MCF 10A (cell line): ENCODE results near the gene WDFY2. TPM values are rescaled to one million over a fixed set of nuclear protein-coding genes. Genes with fewer than 3 reads are reported as not detected.

Source experiments
- BruUV-seq: library from RNA; stranded (reverse); fragments of 400-500 nt; replicated peaks from 2 replicates; lab custom pipeline; 2021; lab: Mats Ljungman, UMichigan
- CTCF ChIA-PET: fragments of 300-600 bp; sonication (Branson Sonifier 250); formaldehyde crosslinking; extraction: SDS; loops from one replicate; lab custom pipeline; 2021; ENCODE audit warnings: antibody characterized with exemption, inconsistent platforms; lab: Yijun Ruan, JAX
- POLR2A ChIA-PET: fragments of 300-600, 350-650 bp; sonication (Branson Sonifier 250); formaldehyde crosslinking; extraction: SDS; loops from one replicate; lab custom pipeline; 2020; ENCODE audit warnings: antibody characterized with exemption, inconsistent platforms; lab: Yijun Ruan, JAX
- DNase-seq: peaks from one replicate; pipeline ENCODE4 v3.0.0-alpha.2; 2018; ENCODE audit not compliant: unreplicated experiment
- H3K27ac Mint-ChIP-seq: one replicate; pipeline ENCODE4 v1.8.0; 2022; ENCODE audit warnings: mild to moderate bottlenecking, low read depth, mixed read lengths; ENCODE audit not compliant: unreplicated experiment
- H3K27me3 Mint-ChIP-seq: one replicate; pipeline ENCODE4 v1.8.0; 2022; ENCODE audit warnings: mixed read lengths; ENCODE audit not compliant: insufficient read depth, unreplicated experiment
- H3K36me3 Mint-ChIP-seq: one replicate; pipeline ENCODE4 v1.8.0; 2022; ENCODE audit warnings: mild to moderate bottlenecking, moderate library complexity, mixed read lengths; ENCODE audit not compliant: insufficient read depth, unreplicated experiment
- H3K4me1 Mint-ChIP-seq: one replicate; pipeline ENCODE4 v1.8.0; 2022; ENCODE audit warnings: mixed read lengths; ENCODE audit not compliant: insufficient read depth, unreplicated experiment
- H3K4me3 Mint-ChIP-seq: one replicate; pipeline ENCODE4 v1.8.0; 2022; ENCODE audit warnings: mild to moderate bottlenecking, moderate library complexity, mixed read lengths; ENCODE audit not compliant: unreplicated experiment
- H3K9me3 Mint-ChIP-seq: one replicate; pipeline ENCODE4 v1.8.0; 2022; ENCODE audit warnings: mixed read lengths; ENCODE audit not compliant: unreplicated experiment
- intact Hi-C: fragments of 100-400 bp; cut with micrococcal nuclease; formaldehyde crosslinking; loops from 2 replicates; pipeline ENCODE4 v1.14.1; 2022
- total RNA-seq: library from RNA; stranded (reverse); gene quantifications from 2 replicates; pipeline ENCODE4 v1.2.3, GENCODE V29; 2022
- TF ChIP-seq, protein P1 (sequence below): fragments of 200-600 bp; IDR thresholded peaks from one replicate; pipeline ENCODE4 v1.8.0; 2022; ENCODE audit warnings: antibody characterized with exemption, mild to moderate bottlenecking; ENCODE audit not compliant: unreplicated experiment

WDFY2 gene
- total RNA-seq, 1 experiment from 2014 or later: 56.2 TPM

DNA sequence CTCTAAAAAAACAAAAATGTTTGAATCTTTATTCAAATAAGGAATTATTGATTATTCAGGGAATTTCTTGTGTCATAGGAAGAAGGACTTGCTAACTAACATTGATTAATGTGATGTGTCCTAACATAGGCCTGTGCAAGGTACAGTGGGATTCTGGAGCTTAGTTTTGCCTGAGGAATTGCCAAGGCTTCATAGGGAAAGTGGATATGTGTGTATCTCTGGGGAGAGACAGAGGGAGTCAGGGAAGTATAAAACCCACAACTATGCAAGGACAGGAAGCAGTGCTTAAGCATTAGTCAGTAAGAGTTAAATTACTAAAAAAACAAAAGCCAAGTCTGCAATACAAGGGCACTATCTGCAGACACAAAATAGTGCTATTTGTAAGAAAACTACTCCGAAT is 59.6 kb downstream of the WDFY2 start:
- H3K4me3 Mint-ChIP-seq: peak overlapping the region; percentile 41
- peaks cover 27% of the 10 kb centered on the region for H3K36me3 Mint-ChIP-seq

DNA sequence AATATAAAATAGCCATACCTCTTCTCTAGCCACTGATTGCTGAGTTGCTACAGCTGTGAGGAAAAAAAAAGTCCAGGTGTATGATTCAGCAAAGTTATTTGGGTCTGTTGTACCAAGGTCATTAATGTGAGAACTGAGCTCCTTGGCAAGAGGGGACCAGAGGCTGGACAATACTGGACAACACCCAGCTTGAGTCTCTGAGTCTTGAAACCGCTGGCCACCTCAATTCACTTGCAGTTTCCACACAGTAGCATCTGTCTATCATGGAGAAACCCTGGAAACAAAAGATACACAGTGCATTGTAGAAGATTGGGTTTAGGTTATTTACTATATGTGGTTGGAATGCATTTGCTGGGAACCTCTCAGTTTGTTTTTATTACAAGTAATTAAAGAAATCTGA is 60.4 kb downstream of the WDFY2 start:
- Mint-ChIP-seq H3K4me3 (peak overlapping the region; percentile 41), H3K36me3 (peaks cover 27% of the 10 kb centered on the region), H3K27ac (peak overlapping the region; percentile 95), H3K27me3 (no peaks in the 10 kb centered on the region), H3K4me1 (peaks cover 39% of the 10 kb centered on the region), H3K9me3 (no peaks in the 10 kb centered on the region)
- ChIA-PET CTCF (interaction anchor here (0.7 to 1.6 kb wide), 6 partner anchors 20 to 153 kb away, joined by 3 to 9 read pairs (median 4); no protein-coding TSS in a partner anchor), POLR2A (interaction anchor here (0.6 to 2.6 kb wide), 29 partner anchors 11 to 211 kb away, joined by 3 to 37 read pairs (median 4); partner anchors contain the start of gene INTS6)
- intact Hi-C loops: loop anchor here (1.0 to 2.0 kb wide), 3 partner anchors 84 to 191 kb away; partner anchors contain the start of gene INTS6
- peak; percentile 76 for DNase-seq
- BruUV-seq: no TSS peak
- TF ChIP-seq, protein P1, sequence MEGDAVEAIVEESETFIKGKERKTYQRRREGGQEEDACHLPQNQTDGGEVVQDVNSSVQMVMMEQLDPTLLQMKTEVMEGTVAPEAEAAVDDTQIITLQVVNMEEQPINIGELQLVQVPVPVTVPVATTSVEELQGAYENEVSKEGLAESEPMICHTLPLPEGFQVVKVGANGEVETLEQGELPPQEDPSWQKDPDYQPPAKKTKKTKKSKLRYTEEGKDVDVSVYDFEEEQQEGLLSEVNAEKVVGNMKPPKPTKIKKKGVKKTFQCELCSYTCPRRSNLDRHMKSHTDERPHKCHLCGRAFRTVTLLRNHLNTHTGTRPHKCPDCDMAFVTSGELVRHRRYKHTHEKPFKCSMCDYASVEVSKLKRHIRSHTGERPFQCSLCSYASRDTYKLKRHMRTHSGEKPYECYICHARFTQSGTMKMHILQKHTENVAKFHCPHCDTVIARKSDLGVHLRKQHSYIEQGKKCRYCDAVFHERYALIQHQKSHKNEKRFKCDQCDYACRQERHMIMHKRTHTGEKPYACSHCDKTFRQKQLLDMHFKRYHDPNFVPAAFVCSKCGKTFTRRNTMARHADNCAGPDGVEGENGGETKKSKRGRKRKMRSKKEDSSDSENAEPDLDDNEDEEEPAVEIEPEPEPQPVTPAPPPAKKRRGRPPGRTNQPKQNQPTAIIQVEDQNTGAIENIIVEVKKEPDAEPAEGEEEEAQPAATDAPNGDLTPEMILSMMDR: no peak

More for the DNA sequence above, 59.6 kb downstream of the WDFY2 start:
- intact Hi-C loops: loop anchor here (1.0 to 2.0 kb wide), 4 partner anchors 60 to 191 kb away; partner anchors contain the start of genes INTS6 and WDFY2
- Mint-ChIP-seq H3K27me3 (no peaks in the 10 kb centered on the region), H3K9me3 (no peaks in the 10 kb centered on the region), H3K27ac (peak overlapping the region; percentile 95), H3K4me1 (peaks cover 43% of the 10 kb centered on the region)
- TF ChIP-seq, protein P1: no peak
- ChIA-PET CTCF (interaction anchor here (1.6 kb wide), 1 partner anchor 59 kb away, joined by 6 read pairs; no protein-coding TSS in a partner anchor), POLR2A (interaction anchor here (0.6 to 2.6 kb wide), 11 partner anchors 10 to 193 kb away, joined by 3 to 37 read pairs (median 6); no protein-coding TSS in a partner anchor)
- peak; percentile 86 for DNase-seq
- BruUV-seq: TSS peak; percentile 80

DNA sequence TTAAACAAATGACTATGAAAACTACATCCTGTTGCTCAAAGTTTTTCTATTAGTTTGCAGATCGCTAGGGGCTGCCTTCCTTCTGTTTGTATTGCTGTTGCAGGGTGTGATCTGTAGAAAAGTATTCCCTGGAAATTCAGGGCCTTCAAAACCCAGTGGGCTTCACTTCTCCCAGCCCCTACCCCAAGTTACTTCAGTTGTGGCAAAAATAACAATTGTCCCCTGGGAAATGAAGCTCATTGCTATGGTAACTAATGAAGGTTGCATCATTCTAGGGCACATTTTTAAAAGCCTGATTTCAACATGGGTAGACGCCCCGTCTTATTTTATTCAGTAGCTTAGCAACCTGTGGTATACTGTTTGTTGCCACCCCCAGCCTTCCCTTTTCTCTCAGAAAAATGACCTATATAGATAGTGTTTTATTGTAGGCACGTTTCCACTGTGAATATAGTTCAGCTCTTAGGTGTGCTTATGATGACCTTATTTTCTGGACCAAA is 60.9 kb downstream of the WDFY2 start:
- TF ChIP-seq, protein P1: no peak
- Mint-ChIP-seq H3K4me3 (peak overlapping the region; percentile 52), H3K27ac (peak overlapping the region; percentile 95), H3K36me3 (peaks cover 27% of the 10 kb centered on the region), H3K27me3 (no peaks in the 10 kb centered on the region), H3K9me3 (no peaks in the 10 kb centered on the region), H3K4me1 (peaks cover 39% of the 10 kb centered on the region)
- CTCF ChIA-PET: interaction anchor here (0.7 to 1.6 kb wide), 6 partner anchors 19 to 152 kb away, joined by 3 to 9 read pairs (median 4); no protein-coding TSS in a partner anchor
- intact Hi-C loops: loop anchor here (2.0 kb wide), 1 partner anchor 84 kb away; no protein-coding TSS in a partner anchor
- POLR2A ChIA-PET: interaction anchor here (0.6 to 2.6 kb wide), 28 partner anchors 10 to 194 kb away, joined by 3 to 37 read pairs (median 4); partner anchors contain the start of gene INTS6
- BruUV-seq: no TSS peak
- peak; percentile 78 for DNase-seq
